SK-N-SH (cell line): ENCODE measurements around the gene DOK7.

Experiments
- CTCF ChIP-seq: fragments of 200-600 bp; sonication (generic); IDR thresholded peaks from 2 replicates; pipeline ENCODE4 v1.6.1; 2017; ENCODE audit warnings: antibody characterized with exemption, mild to moderate bottlenecking, moderate library complexity
- EP300 ChIP-seq, 2 experiments: IDR thresholded peaks; 2 replicates each; pipeline versions ENCODE4 v1.4.0 to v1.6.1; 2012; ENCODE audit warnings: borderline replicate concordance in 1 of 2, low read depth in 1 of 2, low read length in 1 of 2
- GATA2 ChIP-seq: sonication (generic); formaldehyde crosslinking; IDR thresholded peaks from 2 replicates; pipeline ENCODE4 v1.5.0; 2020; ENCODE audit warnings: mild to moderate bottlenecking, missing genetic modification reagents
- MAX ChIP-seq: IDR thresholded peaks from 2 replicates; pipeline ENCODE4 v1.4.0; 2012; ENCODE audit warnings: low read depth
- MXI1 ChIP-seq: IDR thresholded peaks from 2 replicates; pipeline ENCODE4 v1.6.1; 2012; ENCODE audit warnings: mild to moderate bottlenecking, low read depth, low read length, improper control_type of control experiment
- NFIC ChIP-seq: IDR thresholded peaks from 2 replicates; pipeline ENCODE4 v1.4.0; 2012; ENCODE audit warnings: borderline replicate concordance
- NRF1 ChIP-seq: IDR thresholded peaks from 2 replicates; pipeline ENCODE4 v1.6.1; 2012; ENCODE audit warnings: low read depth, mild to moderate bottlenecking, low read length
- POLR2AphosphoS5 ChIP-seq: IDR thresholded peaks from 2 replicates; pipeline ENCODE4 v1.6.1; 2012; ENCODE audit warnings: low read depth, low read length
- REST ChIP-seq: IDR thresholded peaks from 2 replicates; pipeline ENCODE4 v1.6.1; 2012; ENCODE audit warnings: mild to moderate bottlenecking, low read depth, low read length, moderate library complexity
- RXRA ChIP-seq: IDR thresholded peaks from 2 replicates; pipeline ENCODE4 v1.4.0; 2012; ENCODE audit warnings: low read depth, mild to moderate bottlenecking, borderline replicate concordance
- SMC3 ChIP-seq: IDR thresholded peaks from 2 replicates; pipeline ENCODE4 v1.6.1; 2012; ENCODE audit warnings: low read depth, low read length, improper control_type of control experiment
- USF2 ChIP-seq: fragments of 150-350 bp; IDR thresholded peaks from 2 replicates; pipeline ENCODE4 v1.6.1; 2017; ENCODE audit warnings: antibody characterized with exemption, low read length, low read depth, borderline replicate concordance
- YY1 ChIP-seq: IDR thresholded peaks from 2 replicates; pipeline ENCODE4 v1.4.0; 2012; ENCODE audit warnings: low read depth, mild to moderate bottlenecking

GRCh38 chr4:3499710-3500109, 36.6 kb downstream of the DOK7 start:
- no peak for TF ChIP-seq CTCF
- TF ChIP-seq MAX = no peak
- no peak for TF ChIP-seq POLR2AphosphoS5
- no peak for TF ChIP-seq REST
- no peak for TF ChIP-seq YY1
- TF ChIP-seq NRF1 = no peak
- no peak for TF ChIP-seq EP300 (IDR thresholded peaks at IDR 0.05; ENCODE audit: borderline replicate concordance in 1 of 2, low read depth in 1 of 2, low read length in 1 of 2)
- TF ChIP-seq NFIC = no peak
- no peak for TF ChIP-seq MXI1
- no peak for TF ChIP-seq USF2
- no peak for TF ChIP-seq RXRA
- TF ChIP-seq GATA2 (CRISPR knock-in tag) = no peak
- no peak for TF ChIP-seq SMC3
